Motor neuron (in vitro differentiated cells): Measurements from ENCODE around the gene LECT2. TPM values are rescaled to one million over a fixed set of nuclear protein-coding genes. Genes with fewer than 3 reads are reported as not detected.

ENCODE experiments used
- ATAC-seq, 8 experiments: fragments of 200-7000 bp; cut with Tn5 transposase; replicated peaks in 6 of 8; 2 replicates each; pipeline ENCODE4 v1.8.0; 2021; ENCODE audit warnings: mild to moderate bottlenecking in 8 of 8, moderate library complexity in 8 of 8
- H3K27ac ChIP-seq, 2 donors: fragments of 250-450 bp; sonication (Bioruptor Pico); 2 replicates each; pipeline ENCODE4 v1.9.0; 2021; ENCODE audit warnings: antibody characterized with exemption in 2 of 2, mild to moderate bottlenecking in 2 of 2, moderate library complexity in 1 of 2
- H3K4me1 ChIP-seq, 2 donors: fragments of 250-450 bp; sonication (Bioruptor Pico); replicated peaks in 1 of 2; 2 replicates each; pipeline ENCODE4 v1.6.1; 2021; ENCODE audit warnings: antibody characterized with exemption in 2 of 2, mild to moderate bottlenecking in 2 of 2, moderate library complexity in 1 of 2
- H3K4me3 ChIP-seq, 5 donors: fragments of 250-450 bp; sonication (Bioruptor Pico); 2 replicates each; pipeline ENCODE4 v1.9.0; 2021; ENCODE audit warnings: antibody characterized with exemption in 5 of 5, mild to moderate bottlenecking in 5 of 5, moderate library complexity in 4 of 5
- WGBS, 10 experiments: fragments of 450-650 bp; shearing (Covaris generic); methylation state at CpG; one replicate each; pipeline ENCODE4 v1.0.0; 2022; 5-methylcytosine and 5-hydroxymethylcytosine counted together
- in situ Hi-C, 9 experiments: fragments of 400-800 bp; cut with MboI; loops; one replicate each; pipeline ENCODE4 v1.15.0; 2021; ENCODE audit warnings: low sequenced_read_pairs in 9 of 9, low pct_unique_long_range_greater_than_20kb in 2 of 9; ENCODE audit not compliant: unreplicated experiment in 9 of 9
- total RNA-seq, 8 experiments: library from RNA; unstranded; fragments of 300-600 nt; gene quantifications; 2 replicates each; pipeline versions ENCODE4 v1.2.3 to v1.2.4, GENCODE V29; 2022

LECT2 gene
- total RNA-seq = not detected

DNA sequence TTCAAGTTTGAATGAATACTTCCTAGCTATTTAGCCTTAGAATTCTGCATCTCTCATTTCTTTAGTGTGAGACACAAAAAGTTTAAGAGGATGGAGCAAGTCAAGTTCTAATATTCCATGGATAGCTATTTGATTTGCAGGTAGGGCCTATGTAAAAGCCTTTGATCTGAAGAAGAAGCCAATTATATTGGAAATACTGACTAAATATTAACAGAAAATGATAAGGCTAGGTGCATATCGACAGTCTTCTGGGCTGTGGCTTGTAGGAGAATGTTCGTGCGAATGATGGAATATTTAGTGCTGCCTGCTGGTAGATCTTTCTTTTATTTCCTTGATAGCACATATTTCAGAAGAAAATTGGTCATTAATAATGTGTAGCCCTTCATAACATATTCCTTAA lies at the start of gene LECT2:
Gene LECT2, minus strand, starts transcription at position 85 of the 400 bp plus-strand sequence. CDS start 150 bp downstream, outside the sequence.
- H3K4me1 ChIP-seq = no peaks in the 10 kb centered on the region
- in situ Hi-C loops = loop anchor here in 2 of 9 experiments (25.0 kb wide), 2 partner anchors 107 to 257 kb away; no protein-coding TSS in a partner anchor
- WGBS, 10 experiments = 61 to 97% (median 92%) methylated on average over 3 of the region's 3 CpGs; no CpG with 5 or more reads in 4 of the 10 experiments
- H3K27ac ChIP-seq = no peak within 1 kb of the TSS
- no peak for ATAC-seq
- H3K4me3 ChIP-seq = no peak within 1 kb of the TSS

DNA sequence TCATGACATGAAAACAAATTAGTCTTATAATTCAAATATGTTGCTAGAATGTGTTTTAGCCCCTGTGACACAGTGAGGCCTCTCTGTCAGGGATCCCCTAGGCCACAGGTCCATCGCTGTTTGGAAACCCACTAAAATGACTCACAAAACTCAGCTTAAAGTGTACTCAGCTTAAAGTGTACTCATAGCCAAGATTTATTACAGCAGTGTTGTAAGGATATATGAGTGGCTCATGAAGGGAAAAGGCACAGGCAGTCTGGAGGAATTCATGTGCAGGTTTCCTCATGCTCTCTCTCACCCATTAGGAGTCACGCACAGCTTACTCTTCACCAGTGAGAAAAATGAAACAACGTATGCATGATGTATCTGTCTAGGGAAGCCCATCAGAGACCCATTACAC lies 49.7 kb upstream of the LECT2 start:
- 52 to 100% (median 89%) methylated on average over 2 to 3 of the region's 3 CpGs; no CpG with 5 or more reads in 2 of the 10 experiments for WGBS, 10 experiments

DNA sequence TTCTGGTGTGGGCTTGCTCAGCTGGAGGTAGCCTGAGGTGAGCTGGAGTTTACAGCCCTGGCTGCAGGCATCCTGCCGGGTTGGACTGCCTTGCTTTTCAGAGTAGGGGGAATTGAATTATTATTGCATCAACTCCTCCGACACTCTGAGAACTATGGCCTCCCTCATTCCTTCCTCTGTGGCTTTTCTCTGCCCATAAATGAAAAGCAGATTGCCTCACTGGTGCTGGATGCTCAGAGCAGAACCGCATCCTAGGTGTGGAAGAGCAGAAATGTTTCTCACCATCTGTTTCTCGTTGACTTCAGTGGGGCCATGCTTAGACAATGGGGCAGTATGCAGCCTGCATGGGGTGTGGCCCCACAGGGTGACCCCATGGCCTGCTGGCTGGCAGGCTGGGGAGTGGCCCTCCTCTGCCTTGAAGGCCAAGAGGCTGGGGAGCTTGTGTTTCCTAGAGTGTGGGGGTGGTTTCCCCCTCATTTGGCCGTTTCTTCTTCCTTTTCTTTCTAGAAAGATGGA lies 46.7 kb upstream of the LECT2 start:
- Histone ChIP-seq H3K4me3 (no peak overlapping the region), H3K27ac (no peak overlapping the region), H3K4me1 (no peaks in the 10 kb centered on the region)
- in situ Hi-C loops = no loop called here
- 0 to 86% (median 25%) methylated on average over 1 to 4 of the region's 5 CpGs; no CpG with 5 or more reads in 4 of the 10 experiments for WGBS, 10 experiments
- peak in 3 of 8 experiments; percentile 53 to 79 (median 73) for ATAC-seq

More for the DNA sequence above, 49.7 kb upstream of the LECT2 start:
- Histone ChIP-seq H3K4me3 (no peak overlapping the region), H3K27ac (no peak overlapping the region), H3K4me1 (no peaks in the 10 kb centered on the region)
- in situ Hi-C loops = no loop called here
- ATAC-seq = peak in 1 of 8 experiments; percentile 10

DNA sequence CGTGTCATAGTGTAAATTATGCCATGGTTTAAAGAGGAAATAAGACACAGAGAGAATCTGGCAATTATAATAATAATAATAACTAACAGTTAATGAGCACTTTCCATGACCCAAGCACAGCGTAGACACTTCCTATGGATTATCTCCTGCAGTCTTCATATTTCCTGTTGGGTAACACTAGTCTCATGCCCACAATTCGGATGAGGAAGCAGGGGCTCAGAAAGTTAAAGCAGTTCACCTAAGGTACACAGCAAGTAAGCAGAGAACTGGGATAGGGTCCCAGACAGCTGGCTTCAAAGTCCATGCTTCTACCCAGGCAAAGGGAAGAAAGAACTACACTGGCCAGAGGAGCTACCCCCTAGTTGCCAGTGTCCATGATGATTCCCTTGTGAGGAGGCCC lies 46.1 kb upstream of the LECT2 start:
- H3K4me3 ChIP-seq = no peak overlapping the region
- no peaks in the 10 kb centered on the region for H3K4me1 ChIP-seq
- in situ Hi-C loops = no loop called here
- WGBS, 10 experiments = 82 to 100% (median 100%) methylated on average over 1 to 3 of the region's 3 CpGs; no CpG with 5 or more reads in 2 of the 10 experiments
- no peak overlapping the region for H3K27ac ChIP-seq
- no peak for ATAC-seq

DNA sequence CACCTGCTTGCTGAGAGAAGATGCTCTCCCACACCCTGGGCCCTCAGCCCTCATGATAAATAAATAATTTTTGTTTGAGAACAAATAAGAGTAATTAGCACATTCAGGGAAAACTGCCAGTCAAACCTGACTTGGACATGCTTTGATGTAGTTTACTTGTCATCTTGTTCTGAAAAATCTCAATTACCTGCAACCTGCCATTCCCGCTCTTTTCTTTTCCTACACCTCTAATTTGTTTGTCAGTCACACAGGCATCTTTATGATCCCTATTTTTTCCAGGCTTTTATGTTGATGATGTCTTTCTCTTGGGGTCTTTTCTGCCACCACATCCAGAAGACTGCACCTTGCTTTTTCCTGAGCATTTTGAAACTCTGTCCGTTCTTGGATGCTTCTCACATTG lies 45.4 kb upstream of the LECT2 start:
- ATAC-seq = no peak
- in situ Hi-C loops = no loop called here
- Histone ChIP-seq H3K27ac (no peak overlapping the region), H3K4me3 (no peak overlapping the region), H3K4me1 (no peaks in the 10 kb centered on the region)
- 76 to 100% (median 100%) methylated on average over 1 to 2 of the region's 2 CpGs; no CpG with 5 or more reads in 3 of the 10 experiments for WGBS, 10 experiments

DNA sequence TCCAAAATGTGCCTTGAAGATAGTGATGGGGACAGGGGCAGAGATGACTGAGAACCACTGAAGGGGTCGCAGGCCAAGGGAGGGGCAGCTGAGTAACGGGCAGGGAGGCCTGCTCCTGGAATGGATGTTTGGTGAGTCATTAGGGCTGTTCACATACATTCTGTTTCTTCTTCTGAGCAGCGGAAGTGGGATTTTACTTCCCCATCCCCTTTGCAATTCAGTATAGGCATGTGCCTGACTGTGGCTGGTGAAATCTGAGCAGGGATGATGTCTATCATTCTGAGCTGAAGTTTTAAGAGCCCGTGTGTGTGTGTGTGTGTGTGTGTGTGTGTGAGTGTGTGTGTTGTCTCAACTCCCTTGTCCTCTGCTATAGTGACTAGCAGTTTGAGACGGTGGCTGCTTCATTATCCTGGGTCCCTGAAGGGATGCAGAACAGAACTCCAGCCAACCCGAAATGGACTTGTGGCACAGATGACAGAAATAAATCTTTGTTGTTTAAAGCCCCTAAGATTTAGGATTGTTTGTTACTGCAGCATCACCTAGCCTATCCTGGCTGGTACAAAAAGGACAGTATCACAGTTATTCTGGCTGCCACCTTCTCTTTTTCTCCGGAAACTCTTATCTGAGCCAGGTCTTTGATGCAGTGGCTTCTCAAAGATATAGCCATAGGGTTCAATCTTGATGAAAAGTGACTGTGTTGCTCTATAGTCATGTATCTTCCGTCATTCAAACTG lies 44.8 kb upstream of the LECT2 start:
- Histone ChIP-seq H3K27ac (no peak overlapping the region), H3K4me1 (peaks cover 0 to under 1% of the 10 kb centered on the region in 2 donors), H3K4me3 (no peak overlapping the region)
- in situ Hi-C loops = no loop called here
- ATAC-seq = peak; percentile 41 to 90 (median 71)
- 0 to 100% (median 62%) methylated on average over 1 to 7 of the region's 8 CpGs; no CpG with 5 or more reads in 2 of the 10 experiments for WGBS, 10 experiments

DNA sequence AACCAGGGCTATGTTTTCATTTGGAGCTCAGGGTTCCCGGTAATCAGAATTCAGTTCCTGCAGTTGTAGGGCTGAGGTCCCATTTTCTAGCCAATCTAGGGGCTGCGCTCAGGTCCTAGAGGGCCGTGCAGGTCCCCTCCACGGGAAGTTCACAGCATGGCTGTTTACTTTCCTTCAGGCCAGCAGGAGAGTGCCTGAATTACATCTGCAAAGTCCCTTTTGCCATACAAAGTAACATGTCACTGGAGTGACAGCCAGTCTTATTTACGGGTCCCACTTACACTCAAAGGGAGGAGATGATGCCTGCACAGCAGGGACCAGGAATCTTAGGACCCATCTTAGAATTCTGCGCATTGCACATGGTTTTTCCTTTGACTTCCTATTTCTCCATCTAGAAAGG lies 44.1 kb upstream of the LECT2 start:
- no peak for ATAC-seq
- H3K27ac ChIP-seq = no peak overlapping the region
- 59 to 90% (median 79%) methylated on average over 2 to 6 of the region's 6 CpGs; no CpG with 5 or more reads in 5 of the 10 experiments for WGBS, 10 experiments
- H3K4me3 ChIP-seq = no peak overlapping the region
- in situ Hi-C loops = no loop called here
- H3K4me1 ChIP-seq = peaks cover 6 to 7% of the 10 kb centered on the region in 2 donors

DNA sequence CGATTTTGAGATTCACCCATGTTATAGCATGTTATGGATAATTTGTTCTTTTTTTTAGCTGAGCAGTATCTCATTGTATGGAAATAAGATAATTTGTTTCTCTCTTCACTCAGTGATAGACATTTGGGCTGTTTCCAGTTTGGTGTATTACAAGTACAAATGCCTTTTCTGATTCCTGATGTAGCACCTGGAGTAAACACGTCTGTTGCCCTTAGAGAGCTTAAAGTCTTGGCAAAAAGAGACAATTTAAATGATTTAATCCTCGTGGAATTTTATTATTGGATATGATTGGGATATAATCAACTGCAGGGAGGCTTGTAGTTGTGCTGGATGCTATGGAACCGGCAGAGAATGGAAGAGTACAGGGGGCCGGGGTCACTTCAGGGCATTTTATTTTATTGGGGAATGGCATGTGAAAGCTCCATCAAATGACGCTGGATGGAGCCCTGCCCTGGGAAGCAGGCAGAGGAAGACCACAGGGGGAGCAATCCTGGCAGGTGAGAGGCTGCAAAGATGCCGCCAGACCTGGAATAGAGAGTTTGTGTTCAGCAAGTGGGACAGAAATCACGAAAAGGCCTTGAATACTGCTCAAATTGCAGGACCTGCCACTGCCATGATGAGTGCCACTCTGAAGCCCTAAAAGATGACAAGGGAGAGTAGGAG lies 43.0 kb upstream of the LECT2 start:
- peaks cover 13 to 15% of the 10 kb centered on the region in 2 donors for H3K4me1 ChIP-seq
- ATAC-seq = no peak
- 60 to 97% (median 81%) methylated on average over 1 to 7 of the region's 8 CpGs for WGBS, 10 experiments
- no peak overlapping the region for H3K4me3 ChIP-seq
- no peak overlapping the region for H3K27ac ChIP-seq
- in situ Hi-C loops = no loop called here

DNA sequence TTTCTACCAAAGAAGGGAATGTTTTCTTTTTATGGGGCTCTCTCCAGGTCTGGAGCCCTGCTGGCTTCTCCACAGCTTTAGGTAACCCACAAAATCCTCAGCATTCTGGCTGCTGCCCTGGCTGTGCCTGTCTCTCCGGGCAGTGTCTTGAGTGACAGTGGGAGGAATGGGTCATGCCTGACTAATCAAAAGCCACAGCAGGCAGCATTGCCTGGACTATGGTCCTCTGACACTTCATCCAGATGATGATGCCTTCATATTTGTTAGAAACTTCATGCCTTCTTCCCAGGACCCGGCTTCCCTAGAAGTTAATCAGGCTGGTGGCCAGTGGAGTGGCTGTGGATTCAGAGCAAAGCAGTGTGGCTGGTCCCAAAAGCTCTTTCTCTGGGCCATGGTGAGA lies 41.8 kb upstream of the LECT2 start:
- in situ Hi-C loops = no loop called here
- H3K4me3 ChIP-seq = no peak overlapping the region
- no peak overlapping the region for H3K27ac ChIP-seq
- H3K4me1 ChIP-seq = peaks cover 13 to 15% of the 10 kb centered on the region in 2 donors
- no peak for ATAC-seq
- WGBS, 10 experiments = 0 to 100% (median 80%) methylated on average over 1 to 2 of the region's 2 CpGs; no CpG with 5 or more reads in 5 of the 10 experiments

DNA sequence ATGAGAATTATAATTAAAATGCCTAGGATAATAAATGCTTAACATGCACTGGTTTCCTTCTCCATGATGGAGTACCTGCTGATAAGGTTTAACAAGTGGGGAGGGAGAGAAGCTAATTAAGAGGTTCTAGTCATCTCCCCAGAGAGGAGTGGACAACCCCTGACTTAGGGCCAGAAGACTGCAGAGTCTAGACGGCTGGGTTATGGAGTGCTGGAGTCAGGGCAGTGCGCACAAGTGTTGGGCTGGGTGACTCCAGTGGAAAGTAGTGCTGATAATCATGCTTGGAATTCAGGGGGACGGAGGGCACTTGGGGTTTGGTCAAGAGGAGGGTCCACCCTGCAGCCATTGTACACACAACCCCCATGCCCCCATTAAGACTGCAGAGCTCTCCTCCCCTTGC lies 41.2 kb upstream of the LECT2 start:
- WGBS, 10 experiments = 60 to 100% (median 100%) methylated on average over 1 to 2 of the region's 3 CpGs; no CpG with 5 or more reads in 5 of the 10 experiments
- Histone ChIP-seq H3K4me3 (no peak overlapping the region), H3K27ac (no peak overlapping the region), H3K4me1 (peaks cover 13 to 19% of the 10 kb centered on the region in 2 donors)
- in situ Hi-C loops = no loop called here
- no peak for ATAC-seq

DNA sequence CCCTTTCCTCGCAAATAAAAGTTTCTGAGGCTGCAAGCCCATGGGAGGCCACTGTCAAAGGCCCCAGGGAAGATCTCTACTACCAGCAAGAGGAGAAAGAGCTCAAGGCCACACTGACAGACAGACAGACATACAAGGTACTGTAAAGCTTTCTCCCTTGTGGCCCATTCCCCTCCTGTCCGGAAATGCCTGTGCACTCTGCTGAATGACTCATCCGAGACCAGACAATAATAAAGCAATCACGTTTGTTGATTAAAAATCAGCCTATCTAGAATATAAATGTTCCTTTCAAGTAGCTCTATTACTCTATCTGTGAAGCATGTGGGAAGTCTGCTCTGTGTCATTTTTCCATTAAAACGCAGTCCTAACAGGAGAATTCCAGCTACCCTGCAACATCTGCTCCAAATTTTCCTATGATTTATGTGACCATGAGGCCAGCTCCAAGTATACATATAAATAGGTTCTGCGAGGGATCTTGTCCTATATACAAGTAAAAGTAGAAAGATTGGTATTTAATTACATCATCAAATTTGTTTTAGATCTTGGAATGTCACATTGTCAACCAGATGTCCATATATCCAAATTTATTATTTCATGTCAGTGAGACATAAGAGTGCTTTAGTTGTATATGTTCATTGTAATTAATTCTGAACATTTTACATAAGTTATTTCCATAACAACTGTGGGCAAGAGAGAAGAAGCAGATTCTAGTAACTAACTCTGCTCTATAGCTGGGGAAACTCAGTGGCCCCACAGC lies 39.3 kb upstream of the LECT2 start:
- in situ Hi-C loops = no loop called here
- peaks cover 13 to 21% of the 10 kb centered on the region in 2 donors for H3K4me1 ChIP-seq
- H3K4me3 ChIP-seq = no peak overlapping the region
- H3K27ac ChIP-seq = no peak overlapping the region
- ATAC-seq = peak; percentile 66 to 97 (median 86)
- 0 to 55% (median 34%) methylated on average over 2 to 6 of the region's 6 CpGs for WGBS, 10 experiments

DNA sequence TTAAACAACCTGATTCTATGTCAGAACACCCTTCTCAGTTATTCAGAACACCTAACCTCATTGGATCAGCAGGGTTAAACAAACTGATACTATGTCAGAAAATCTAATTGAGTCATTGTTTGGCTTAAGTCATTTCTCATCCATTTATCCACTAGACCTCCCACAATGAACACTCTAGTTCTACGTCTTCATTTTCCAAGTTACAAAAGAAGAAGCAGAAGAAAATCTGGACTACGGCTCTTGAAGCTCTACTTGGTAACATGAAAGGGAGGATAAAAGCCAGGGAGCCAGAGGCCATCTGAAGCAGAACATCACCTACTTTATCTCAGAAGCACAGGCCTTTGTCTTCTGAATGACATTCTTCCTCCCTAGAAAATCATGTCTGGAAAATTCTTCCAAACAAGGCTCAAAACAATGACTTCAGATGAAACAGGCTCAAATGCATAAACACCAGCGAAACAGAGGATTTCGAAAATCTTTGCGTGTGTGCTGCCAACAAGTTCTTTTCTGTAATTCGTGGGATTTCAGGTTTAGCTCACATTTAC lies 38.6 kb upstream of the LECT2 start:
- H3K4me3 ChIP-seq = no peak overlapping the region
- H3K27ac ChIP-seq = no peak overlapping the region
- ATAC-seq = no peak
- in situ Hi-C loops = no loop called here
- H3K4me1 ChIP-seq = peaks cover 13 to 21% of the 10 kb centered on the region in 2 donors
- WGBS, 10 experiments = 16 to 90% (median 66%) methylated on average over 1 to 6 of the region's 6 CpGs
